Measurements from ENCODE around the gene CYTH2. TPM values are rescaled to one million over a fixed set of nuclear protein-coding genes. Genes with fewer than 3 reads are reported as not detected.

Gene CYTH2
- total and polyA plus RNA-seq, 2 experiments from 2014 or later: 41.1 to 60.4 TPM

DNA sequence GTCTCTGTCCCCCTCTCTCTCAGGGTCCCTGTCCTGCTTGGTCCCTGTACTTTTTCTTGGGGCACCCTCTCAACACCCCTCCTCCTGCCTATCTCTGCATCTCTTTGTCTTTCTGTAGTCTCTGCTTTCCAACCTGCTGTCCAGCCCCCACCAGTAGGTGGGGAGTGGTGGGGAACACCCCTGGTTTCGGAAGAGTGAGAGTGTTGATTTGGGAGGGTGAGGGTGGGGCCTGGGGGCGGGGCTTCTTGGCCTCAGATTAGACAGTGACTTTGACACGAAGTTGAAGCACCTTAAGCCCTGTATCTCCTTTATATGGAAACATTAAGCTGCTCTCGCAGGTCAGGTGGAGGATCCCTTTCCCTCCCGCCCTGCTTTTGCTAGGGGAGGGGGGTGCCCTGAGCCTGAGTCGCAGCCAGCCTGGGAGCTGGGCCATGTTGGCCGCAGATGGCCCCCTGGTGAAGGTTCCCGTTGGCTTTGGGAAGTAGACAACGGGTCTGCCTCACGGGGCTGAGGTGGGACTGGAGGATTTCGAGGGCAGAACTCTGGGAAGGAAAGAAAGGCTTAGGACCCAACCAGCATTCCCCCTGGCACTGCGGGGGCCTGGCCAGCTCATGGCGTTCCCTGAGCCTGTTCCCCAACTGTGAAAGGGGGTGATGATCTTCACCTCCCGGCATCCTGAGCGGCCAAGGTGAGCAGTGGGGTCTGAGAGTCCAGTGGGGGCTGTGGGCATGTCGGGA is 13.8 kb upstream of the CYTH2 start, which contains the start of gene KCNJ14:
Gene KCNJ14, plus strand, starts transcription at position 404 of the 737 bp plus-strand sequence. CDS start 6,151 bp downstream, outside the sequence.
- H3K4me3 Mint-ChIP-seq: no peak within 1 kb of the TSS; the same call in 2 of the 3 replicates
- ATAC-seq (no peak), DNase-seq (ENCODE audit: low spot score) (no peak)
- TF ChIP-seq JUNB (IDR thresholded peaks at IDR 0.05; ENCODE audit: unreplicated experiment) (no peak), ZNF331 (CRISPR knock-in tag; IDR thresholded peaks at IDR 0.05; ENCODE audit: low read depth) (no peak), ZNF114 (CRISPR knock-in tag; IDR thresholded peaks at IDR 0.05) (no peak)
- TF ChIP-seq, protein P1, sequence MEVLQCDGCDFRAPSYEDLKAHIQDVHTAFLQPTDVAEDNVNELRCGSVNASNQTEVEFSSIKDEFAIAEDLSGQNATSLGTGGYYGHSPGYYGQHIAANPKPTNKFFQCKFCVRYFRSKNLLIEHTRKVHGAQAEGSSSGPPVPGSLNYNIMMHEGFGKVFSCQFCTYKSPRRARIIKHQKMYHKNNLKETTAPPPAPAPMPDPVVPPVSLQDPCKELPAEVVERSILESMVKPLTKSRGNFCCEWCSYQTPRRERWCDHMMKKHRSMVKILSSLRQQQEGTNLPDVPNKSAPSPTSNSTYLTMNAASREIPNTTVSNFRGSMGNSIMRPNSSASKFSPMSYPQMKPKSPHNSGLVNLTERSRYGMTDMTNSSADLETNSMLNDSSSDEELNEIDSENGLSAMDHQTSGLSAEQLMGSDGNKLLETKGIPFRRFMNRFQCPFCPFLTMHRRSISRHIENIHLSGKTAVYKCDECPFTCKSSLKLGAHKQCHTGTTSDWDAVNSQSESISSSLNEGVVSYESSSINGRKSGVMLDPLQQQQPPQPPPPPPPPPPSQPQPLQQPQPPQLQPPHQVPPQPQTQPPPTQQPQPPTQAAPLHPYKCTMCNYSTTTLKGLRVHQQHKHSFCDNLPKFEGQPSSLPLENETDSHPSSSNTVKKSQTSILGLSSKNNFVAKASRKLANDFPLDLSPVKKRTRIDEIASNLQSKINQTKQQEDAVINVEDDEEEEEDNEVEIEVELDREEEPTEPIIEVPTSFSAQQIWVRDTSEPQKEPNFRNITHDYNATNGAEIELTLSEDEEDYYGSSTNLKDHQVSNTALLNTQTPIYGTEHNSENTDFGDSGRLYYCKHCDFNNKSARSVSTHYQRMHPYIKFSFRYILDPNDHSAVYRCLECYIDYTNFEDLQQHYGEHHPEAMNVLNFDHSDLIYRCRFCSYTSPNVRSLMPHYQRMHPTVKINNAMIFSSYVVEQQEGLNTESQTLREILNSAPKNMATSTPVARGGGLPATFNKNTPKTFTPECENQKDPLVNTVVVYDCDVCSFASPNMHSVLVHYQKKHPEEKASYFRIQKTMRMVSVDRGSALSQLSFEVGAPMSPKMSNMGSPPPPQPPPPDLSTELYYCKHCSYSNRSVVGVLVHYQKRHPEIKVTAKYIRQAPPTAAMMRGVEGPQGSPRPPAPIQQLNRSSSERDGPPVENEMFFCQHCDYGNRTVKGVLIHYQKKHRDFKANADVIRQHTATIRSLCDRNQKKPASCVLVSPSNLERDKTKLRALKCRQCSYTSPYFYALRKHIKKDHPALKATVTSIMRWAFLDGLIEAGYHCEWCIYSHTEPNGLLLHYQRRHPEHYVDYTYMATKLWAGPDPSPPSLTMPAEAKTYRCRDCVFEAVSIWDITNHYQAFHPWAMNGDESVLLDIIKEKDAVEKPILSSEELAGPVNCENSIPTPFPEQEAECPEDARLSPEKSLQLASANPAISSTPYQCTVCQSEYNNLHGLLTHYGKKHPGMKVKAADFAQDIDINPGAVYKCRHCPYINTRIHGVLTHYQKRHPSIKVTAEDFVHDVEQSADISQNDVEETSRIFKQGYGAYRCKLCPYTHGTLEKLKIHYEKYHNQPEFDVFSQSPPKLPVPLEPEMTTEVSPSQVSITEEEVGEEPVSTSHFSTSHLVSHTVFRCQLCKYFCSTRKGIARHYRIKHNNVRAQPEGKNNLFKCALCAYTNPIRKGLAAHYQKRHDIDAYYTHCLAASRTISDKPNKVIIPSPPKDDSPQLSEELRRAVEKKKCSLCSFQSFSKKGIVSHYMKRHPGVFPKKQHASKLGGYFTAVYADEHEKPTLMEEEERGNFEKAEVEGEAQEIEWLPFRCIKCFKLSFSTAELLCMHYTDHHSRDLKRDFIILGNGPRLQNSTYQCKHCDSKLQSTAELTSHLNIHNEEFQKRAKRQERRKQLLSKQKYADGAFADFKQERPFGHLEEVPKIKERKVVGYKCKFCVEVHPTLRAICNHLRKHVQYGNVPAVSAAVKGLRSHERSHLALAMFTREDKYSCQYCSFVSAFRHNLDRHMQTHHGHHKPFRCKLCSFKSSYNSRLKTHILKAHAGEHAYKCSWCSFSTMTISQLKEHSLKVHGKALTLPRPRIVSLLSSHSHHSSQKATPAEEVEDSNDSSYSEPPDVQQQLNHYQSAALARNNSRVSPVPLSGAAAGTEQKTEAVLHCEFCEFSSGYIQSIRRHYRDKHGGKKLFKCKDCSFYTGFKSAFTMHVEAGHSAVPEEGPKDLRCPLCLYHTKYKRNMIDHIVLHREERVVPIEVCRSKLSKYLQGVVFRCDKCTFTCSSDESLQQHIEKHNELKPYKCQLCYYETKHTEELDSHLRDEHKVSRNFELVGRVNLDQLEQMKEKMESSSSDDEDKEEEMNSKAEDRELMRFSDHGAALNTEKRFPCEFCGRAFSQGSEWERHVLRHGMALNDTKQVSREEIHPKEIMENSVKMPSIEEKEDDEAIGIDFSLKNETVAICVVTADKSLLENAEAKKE (CRISPR knock-in tag; IDR thresholded peaks at IDR 0.05): no peak
- TF ChIP-seq, protein P2, sequence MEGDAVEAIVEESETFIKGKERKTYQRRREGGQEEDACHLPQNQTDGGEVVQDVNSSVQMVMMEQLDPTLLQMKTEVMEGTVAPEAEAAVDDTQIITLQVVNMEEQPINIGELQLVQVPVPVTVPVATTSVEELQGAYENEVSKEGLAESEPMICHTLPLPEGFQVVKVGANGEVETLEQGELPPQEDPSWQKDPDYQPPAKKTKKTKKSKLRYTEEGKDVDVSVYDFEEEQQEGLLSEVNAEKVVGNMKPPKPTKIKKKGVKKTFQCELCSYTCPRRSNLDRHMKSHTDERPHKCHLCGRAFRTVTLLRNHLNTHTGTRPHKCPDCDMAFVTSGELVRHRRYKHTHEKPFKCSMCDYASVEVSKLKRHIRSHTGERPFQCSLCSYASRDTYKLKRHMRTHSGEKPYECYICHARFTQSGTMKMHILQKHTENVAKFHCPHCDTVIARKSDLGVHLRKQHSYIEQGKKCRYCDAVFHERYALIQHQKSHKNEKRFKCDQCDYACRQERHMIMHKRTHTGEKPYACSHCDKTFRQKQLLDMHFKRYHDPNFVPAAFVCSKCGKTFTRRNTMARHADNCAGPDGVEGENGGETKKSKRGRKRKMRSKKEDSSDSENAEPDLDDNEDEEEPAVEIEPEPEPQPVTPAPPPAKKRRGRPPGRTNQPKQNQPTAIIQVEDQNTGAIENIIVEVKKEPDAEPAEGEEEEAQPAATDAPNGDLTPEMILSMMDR (conservative IDR thresholded peaks at IDR 0.05; ENCODE audit: low read depth in 2 of 2): no peak
- no peaks in the 10 kb centered on the region for H3K9me3 Mint-ChIP-seq
- H3K27ac Mint-ChIP-seq: no peak within 1 kb of the TSS
- peaks cover 3% of the 10 kb centered on the region; the same call in 1 of the 2 replicates for H3K4me1 ChIP-seq (ENCODE audit: insufficient read depth)
- H3K36me3 ChIP-seq (ENCODE audit: insufficient read depth): peaks cover 10% of the 10 kb centered on the region
- H3K9me2 ChIP-seq (ENCODE audit: insufficient read depth): no peaks in the 10 kb centered on the region
- no peak within 1 kb of the TSS for H3K4me2 ChIP-seq
- H2AFZ ChIP-seq: no peak within 1 kb of the TSS
- peaks cover 2% of the 10 kb centered on the region for H3F3A ChIP-seq (replicated peaks; ENCODE audit: low read depth)
- H3K27me3 Mint-ChIP-seq (ENCODE audit: insufficient read depth, low read depth, poor library complexity): no peaks in the 10 kb centered on the region
- no peaks in the 10 kb centered on the region for H3K79me2 ChIP-seq (replicated peaks; ENCODE audit: insufficient read depth)
- no peaks in the 10 kb centered on the region for H3K27me3 ChIP-seq (ENCODE audit: insufficient read depth)
- H3K27ac ChIP-seq (ENCODE audit: low read depth): no peak within 1 kb of the TSS
- no peak within 1 kb of the TSS for H3K4me3 ChIP-seq
- peaks cover 6% of the 10 kb centered on the region for H4K20me1 ChIP-seq (replicated peaks; ENCODE audit: insufficient read depth)
- H3K36me3 Mint-ChIP-seq (ENCODE audit: low read depth): peaks cover 64% of the 10 kb centered on the region
- H3K4me1 Mint-ChIP-seq: no peaks in the 10 kb centered on the region; the same call in 2 of the 3 replicates

Data from GM23338 (cell line).